Right forelimb (tissue), 1 donor: ENCODE data around the gene APOBEC3H.

Source experiments
- DNase-seq: peaks from one replicate; pipeline ENCODE4 v3.0.0-alpha.2; 2018

APOBEC3H gene

DNA sequence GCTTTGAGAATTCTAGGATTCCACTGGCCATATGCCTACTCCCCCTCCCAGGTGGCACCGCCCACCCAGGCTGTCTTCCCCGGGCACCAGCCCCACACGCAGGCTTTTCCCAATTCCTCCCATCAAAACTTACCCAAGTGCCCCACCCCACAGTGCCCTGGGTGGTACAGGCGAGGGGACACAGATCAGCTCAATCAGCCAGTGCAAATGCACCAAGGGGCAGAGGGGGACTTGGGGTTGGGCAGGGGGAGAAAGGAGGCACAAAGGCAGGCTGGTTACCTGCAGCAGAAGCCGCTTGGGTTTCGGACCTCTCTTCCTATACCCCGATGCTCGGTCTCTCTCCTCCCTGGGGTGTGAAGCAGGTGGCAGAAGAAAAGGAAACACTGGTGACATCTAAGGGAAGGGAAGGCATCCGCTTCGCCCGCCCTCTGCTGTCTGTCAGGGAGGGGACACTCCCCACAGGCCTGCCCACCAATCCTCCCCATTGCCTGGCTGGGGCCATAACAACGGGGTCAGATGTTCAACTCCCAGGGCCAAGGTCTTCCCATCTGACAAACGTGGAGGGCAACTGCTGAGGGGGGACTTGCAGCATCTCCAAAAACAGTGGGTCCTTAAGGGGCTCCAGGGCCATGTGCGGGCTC lies 41.4 kb downstream of the APOBEC3H start:
- DNase-seq, result no peak

DNA sequence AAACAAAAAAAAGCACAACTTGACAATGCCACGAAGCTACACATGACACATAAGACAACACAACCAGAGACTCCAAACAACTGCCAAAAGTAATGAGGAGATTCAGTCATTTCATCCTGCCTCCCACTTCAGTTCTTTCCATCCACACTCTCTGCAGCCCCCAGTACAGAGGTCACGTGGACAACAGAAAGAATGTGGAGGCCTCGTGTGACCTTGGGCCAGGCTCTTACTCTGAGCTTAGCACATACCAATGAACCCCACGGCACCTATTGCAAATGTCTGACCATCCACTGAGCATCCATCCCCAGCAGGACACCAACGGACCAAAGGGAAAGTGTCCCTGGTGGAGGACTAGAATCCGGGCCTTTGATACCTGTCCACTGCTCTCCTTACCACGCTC lies 42.9 kb downstream of the APOBEC3H start:
- no peak for DNase-seq

DNA sequence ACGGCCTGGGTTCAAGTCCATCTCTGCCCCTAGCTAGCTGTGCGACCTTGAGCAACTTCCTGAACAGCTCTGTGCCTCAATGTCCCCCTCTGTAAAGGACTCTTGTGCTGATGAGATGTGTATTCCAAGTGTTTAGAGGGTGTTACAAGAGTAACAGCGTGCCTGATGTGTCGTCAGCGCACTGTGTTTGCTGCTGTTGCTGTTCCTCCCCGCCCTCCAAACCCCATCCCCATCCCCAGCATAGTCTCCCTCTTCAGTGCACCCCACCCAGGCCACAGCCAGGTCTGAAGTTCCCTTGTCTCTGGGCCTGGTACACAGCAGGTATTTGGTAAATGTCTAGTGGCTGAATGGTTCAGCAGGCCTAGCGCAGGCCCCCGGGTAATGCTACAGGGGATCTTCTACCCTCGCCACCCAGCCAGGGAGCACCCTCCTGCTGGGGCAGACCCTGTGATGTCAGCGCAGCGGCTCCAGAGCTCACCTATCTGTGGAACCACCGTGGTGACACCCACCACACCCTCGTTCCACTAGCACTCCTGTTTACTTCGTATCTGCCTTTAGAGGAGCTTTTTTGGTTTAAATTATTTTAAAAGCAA lies 45.1 kb downstream of the APOBEC3H start:
- no peak for DNase-seq

DNA sequence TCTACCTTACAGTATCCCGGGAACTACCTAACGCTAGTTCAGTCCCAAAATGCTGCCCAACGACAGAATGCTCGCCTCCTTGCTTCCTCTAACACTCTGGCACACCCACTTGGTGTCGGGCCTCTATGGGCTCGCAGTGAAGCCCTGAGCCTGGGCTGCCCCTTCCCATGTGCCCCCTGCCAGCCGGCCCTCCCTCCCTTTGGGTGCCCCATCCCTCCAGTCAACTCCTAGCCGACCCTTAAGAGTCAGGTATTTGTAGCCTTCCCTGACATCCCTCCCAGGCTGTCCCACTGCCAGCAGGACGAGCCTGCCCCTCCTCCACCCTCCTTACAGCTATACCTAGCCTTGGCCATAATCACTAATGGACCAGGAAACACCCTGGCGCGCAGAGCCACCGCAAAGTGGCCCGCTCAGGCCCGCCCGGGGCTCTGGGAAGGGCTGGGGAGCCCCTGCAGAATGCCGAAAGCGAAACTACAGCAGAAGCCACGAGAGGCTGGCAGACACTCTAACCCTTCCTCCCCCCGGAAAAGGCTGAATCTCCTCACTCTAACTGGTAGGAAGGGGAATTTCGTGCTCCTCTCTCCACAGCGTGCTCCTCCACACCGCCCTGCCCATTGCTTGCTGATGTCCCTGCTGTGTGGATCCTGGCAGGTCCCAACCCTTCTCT lies 47.2 kb downstream of the APOBEC3H start:
- peak; percentile 49 for DNase-seq

DNA sequence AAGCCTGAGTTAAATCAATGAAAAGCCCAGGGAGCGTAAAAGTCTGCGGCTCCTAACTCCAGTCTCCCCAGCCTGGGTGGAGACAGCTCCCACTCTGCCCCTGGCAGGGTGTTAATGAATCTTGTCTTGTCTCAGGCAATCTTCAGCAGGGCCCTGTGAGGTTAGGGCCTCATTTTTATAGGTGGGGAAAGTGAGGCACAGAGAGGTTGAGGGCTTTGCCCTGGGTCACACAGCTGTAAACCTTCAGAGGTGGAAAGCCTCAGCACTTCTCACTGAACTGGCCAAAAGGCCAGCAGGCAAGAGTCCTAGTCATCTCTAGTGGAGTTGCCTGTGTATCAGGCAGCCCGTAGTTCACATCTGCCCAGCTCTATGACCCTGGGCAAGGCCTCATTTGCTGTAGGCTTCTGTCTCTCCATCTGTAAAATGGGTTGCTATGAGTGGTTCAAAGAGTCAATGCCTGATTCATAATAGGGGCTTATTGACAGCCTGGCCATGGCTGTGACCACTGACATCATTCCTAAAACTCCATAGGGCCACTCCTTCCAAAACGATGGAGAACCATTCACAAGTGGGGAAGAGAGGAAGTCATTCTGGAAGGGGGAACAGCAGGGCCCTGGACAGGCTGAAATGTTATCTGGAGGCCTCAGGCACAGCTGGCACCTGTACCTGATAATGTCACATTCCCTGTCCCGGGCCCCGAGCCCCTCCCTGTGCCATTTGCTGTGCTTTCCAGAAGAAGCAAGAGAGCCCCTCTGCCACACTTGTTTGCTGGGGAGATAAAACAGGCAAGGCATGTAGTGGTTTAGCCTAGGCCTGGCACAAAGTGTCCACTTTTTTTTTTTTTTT lies 49.4 kb downstream of the APOBEC3H start:
- DNase-seq, result peak; percentile 9

DNA sequence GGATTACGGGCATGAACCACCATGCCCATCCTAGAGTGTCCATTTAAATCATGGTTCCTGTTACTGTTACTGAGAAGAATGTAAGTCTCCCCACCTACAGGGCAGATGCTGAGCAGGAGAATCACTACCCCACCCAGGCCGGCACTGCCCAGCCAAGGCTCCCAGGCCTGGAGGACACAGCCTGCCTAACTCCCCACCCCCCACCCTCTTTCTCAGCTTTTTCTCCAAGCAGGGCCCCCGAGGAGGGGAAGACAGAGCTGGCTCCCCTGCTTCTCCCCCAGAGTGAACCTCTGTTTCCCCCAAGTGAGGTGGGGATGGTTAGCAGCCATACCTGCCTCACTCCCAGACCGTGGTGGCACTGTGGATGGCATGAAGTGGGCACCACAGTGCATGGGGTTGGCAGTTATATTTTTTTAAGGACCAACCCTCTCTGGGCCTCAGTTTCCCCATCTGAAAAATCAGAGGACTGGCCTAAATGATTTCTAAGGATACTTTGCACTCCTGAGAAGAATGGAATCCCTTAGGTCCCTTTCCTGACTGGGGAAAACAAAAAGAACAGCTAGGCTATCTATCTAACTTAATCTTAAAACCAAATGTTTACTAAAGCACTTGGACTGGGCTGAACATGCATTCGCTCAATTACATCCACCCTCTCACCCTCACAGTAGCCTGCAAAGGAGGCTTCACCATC lies 50.4 kb downstream of the APOBEC3H start:
- peak; percentile 13 for DNase-seq

DNA sequence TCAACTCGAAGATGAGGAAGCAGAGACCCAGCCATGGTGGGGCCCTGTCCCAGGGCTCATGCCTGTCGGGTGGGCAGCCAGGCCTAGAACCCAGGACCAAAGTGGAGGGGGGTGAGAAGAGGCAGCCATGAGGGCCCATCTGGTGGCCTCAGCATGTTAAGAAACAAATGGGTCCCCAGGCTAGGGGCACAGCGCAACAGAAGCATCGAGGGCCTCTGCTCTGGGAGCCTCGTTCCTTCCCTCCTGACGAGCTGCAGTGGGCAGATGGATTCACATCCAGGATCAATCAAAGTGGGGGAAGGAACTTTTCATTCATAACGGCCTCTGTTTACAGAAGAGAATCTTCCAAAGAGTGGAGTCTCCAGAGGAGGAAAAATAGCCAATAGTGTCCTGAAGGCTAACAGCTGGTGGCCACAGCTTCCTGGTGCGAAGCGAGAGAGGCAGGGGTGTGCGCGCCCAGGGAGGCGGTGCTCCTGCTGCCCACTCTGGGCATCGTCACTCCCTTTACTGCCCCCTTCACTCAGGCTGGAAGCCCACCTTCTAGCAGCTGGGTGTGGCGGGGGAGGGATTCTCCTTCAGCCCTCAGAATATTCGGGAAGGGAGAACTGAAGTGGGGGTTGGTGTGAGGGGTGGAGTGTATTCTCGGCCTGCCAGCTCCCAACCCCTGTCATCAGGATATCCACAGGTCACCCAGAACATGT lies 51.1 kb downstream of the APOBEC3H start:
- peak; percentile 22 for DNase-seq

DNA sequence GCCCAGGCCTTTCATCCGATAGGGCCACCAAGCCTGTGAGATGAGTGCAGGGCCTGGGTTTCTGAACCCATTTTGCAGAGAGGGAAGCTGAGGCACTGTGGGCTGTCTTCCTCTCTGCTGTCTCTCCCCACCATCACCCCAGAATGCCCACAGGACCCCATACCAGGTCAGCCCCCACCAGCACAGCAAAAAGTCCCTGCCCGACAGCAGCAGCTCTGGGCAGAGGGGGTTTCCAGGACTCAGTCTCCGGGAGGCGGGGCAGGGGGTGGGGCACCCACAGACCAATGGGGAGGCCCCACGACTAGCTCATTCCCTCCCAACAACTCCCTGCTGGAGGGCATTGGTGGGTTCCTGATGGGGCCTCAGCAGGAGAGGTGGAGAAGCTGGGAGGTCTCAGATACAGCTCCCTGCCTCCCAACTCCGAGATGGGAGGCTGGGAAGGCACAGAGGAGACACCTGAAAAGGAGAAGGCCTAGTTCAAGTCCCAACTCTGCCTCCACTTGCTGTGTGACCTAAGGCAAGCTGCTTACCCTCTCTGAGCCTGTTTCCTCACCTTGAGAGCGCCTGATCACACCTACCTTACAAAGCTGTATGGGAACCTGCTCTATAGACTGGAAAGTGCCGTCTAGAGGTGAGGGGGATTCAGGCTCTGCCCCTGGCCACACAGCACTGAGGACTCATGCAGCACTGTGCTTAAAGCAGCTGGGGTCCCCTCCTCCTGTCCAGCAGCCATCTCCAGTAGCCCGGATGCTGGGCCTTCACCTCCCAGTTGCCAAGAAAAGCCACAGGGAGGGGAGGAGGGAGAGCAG lies 51.9 kb downstream of the APOBEC3H start:
- peak; percentile 24 for DNase-seq

DNA sequence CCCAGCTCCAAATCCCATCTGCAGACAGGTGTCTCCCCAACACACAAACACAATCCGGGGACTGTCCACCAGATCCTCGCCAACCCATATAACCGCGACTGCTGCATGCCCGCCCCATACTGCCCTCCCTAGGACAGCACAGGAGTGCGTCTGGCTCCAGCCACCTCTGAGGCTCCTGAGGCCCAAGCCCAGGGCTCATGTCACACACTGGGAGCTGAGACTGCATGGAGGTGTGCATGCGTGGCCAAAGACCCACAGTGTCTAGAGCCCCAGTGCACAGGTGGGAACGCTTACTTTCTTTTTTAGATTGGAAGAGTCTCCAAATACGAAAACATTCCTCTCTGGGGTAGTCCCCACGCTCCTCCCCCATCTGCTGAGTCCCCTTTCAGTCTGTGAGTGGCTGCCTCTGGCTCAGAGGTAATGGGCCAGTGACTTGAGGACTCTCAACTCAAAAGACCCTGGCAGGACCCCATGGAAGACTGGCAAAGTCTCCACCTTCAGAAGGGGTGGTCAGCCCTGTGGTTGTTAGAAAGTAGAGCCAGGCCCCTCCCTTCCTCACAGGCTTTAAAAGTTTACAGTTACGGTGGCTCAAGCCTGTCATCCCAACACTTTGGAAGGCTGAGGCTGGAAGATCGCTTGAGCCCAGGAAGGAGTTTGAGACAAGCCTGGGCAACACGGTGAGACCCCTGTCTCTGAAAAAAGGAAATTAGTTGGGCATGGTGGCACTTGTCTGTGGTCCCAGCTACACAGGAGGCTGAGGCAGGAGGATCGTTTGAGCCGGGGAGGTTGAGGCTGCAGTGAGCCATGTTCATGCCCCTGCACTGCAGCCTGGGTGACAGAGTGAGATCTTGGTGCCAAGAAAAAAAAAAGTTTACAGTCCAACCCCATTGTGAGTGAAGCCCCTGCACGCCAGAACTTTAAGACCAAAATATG lies 53.1 kb downstream of the APOBEC3H start:
- peak; percentile 34 for DNase-seq

DNA sequence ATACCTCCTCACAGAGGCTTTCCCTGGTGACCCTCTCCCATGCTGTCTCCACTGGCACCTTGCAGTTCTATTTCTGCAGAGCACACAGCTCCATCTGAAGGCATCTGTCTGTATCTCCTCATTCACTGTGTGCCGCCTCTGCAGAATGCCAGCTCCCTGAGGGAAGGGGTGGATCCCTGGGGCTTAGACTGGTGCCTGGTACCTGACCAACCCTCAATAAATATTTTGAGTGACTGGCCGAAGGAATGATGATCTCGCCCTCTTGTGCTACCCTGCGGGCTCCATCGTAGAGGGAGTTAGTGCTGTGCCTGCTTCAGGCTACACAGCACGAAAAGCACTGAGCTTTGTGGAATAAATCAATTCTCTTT lies 53.8 kb downstream of the APOBEC3H start:
- peak; percentile 33 for DNase-seq

DNA sequence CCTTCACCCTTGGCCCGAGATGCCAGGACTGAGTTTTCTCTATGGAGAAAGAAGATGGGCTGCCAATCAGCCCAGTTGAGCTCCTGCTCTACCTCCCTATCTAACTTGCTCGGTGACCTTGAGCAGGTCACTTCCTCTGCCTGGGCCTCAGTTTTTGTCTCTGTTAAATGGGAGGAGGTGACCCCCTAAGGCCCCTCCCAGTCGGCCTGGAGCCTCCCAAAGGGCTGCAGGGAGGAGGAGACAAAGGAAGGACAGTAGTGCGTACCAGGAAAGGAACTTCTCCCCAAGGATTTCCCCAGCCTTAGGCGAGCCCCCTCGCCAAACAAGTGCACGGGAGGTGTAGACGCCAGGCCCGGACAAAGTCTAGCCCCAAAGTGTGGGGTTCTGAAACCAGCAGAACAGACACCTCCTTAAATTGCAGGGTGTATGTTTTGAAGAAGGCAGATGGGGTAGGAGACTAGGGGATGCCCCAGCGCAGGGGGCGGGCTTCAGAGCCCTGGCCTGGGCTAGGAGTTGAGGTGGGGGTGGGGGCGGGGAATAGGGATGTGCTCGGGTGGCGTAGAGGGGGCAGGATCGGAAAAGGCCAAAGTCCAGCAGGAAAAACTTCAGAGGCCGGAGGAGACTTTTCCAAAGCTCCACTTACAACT lies 54.4 kb downstream of the APOBEC3H start:
- peak; percentile 40 for DNase-seq

DNA sequence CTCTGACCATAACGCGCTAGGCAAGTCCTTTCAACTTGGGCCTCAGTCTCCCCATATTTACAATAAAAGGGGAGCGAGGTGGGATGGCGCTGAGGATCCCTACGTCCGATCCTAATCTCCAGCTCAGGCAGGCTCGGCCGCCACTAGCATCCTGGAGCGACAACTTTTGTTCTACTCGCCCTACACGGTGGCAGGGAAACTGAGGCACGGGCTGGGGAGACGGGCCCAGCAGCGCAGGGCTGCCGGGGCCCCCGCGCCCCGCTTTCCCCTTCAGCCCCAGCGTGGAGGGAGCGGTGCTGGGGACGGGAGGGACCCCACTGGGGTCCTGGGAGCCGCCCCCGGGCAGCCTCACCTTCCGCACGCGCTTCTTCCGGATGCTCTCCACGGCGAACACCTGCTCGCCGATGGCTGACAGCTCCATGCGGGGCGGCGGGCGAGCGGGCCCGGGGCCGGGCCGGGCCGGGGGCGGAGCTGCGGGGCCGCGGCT lies 55.0 kb downstream of the APOBEC3H start:
- DNase-seq, result no peak

DNA sequence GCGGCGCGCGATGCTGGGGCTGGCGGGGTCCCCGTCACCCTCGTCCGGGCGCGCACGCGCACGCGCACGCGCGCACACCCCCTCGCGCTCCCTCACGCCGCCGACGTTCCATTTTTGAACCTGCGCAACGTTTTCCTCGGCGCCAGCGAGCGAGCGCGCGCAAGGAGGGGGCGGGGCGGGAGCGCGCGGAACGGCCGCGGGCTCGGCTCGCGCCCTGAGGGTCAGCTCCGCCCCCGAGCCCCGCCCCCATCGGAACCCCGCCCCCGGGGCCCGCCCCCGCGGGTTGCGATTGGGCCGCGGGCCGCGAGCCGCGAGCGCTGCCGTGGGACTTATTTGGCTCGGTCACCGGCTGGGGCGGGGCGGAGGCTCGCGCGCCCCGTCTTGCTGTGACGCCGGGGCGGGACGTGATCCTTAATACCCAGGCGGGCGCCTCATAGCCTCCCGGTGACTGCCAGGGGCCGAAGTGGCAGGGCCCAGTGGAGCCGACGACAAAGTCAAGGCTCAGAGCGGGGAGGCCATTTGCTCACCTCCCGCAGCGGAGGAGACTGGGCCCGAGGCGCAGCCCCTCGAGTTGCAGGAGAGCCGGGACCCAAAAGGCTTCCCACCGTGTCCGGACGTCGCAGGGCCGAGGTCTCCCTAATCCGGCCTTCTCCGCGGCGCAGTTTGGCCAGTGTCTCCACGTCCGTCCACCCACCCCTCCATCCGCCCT lies 55.6 kb downstream of the APOBEC3H start, which contains the start of gene CBX7:
CBX7 (minus strand) TSS at position 170 of the 709 bp plus-strand sequence. CDS start 236 bp downstream, outside the sequence.
- DNase-seq, result peak; percentile 95

DNA sequence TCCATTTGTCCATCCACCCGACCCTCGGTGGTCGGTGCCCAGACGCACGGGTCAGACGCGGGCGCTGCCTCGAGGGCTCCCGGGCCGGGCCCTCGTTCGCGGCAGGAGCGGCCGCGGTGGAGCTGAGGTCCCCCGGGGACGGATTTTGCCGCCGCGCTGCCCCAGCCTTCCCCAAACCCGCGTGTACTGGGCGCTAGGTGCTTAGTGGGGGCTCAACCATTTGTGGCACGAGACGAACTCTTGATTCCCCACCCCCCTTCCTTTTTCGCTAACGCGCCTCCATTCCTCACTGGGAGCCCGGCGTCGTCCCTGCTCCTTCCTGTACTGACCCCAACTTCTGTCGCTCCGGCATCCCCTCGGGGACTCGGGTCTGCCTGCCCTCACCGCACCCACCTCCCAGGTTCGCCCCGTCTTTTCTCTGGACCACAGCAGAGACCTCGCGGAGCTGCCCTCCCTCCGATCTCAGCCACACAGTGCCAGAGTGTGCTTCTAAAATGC lies 56.2 kb downstream of the APOBEC3H start:
- peak; percentile 45 for DNase-seq
